Measurements from ENCODE around the gene RBM33. TPM values are rescaled to one million over a fixed set of nuclear protein-coding genes. Genes with fewer than 3 reads are reported as not detected.

The RBM33 gene
- polyA plus RNA-seq, 1 donor (not counting 4 experiments of a cell fraction or from before 2014, with no cell fraction given): 8.9 TPM

GRCh38 chr7:155727616-155728015 is 83.2 kb downstream of the RBM33 start:
- H3K4me1 ChIP-seq (ENCODE audit: control insufficient read depth, extremely low read depth, insufficient read depth, low read length): peaks cover 18% of the 10 kb centered on the region
- no peak for DNase-seq (ENCODE audit: low read depth, low spot score)
- H3K79me2 ChIP-seq (ENCODE audit: control insufficient read depth, insufficient read depth, low read length): peaks cover 7% of the 10 kb centered on the region
- TF ChIP-seq EZH2 (IDR thresholded peaks at IDR 0.05; ENCODE audit: low read length) (no peak), CTCF (optimal IDR thresholded peaks at IDR 0.05 in 1 of 3, IDR thresholded peaks at IDR 0.05 in 1 of 3, conservative IDR thresholded peaks at IDR 0.05 in 1 of 3; ENCODE audit: extremely low read depth in 1 of 3, insufficient read depth in 2 of 3, low read length in 3 of 3) (no peak)
- no peak for FAIRE-seq
- H3K9ac ChIP-seq (ENCODE audit: control insufficient read depth, extremely low read depth, insufficient read depth, low read length): no peak overlapping the region
- H3K4me2 ChIP-seq (ENCODE audit: control insufficient read depth, extremely low read depth, insufficient read depth, low read depth, low read length): no peak overlapping the region
- H3K27me3 ChIP-seq (ENCODE audit: control insufficient read depth, extremely low read depth, insufficient read depth, low read length): no peaks in the 10 kb centered on the region
- H3K36me3 ChIP-seq (ENCODE audit: control insufficient read depth in 2 of 2, extremely low read depth in 1 of 2, insufficient read depth in 2 of 2, low read length in 2 of 2): peaks cover 0 to 7% of the 10 kb centered on the region in 2 experiments
- H3K4me3 ChIP-seq (ENCODE audit: control insufficient read depth in 2 of 3, extremely low read depth in 1 of 3, insufficient read depth in 2 of 3, low read depth in 1 of 3, low read length in 3 of 3): no peak overlapping the region
- H4K20me1 ChIP-seq (ENCODE audit: control insufficient read depth, extremely low read depth, insufficient read depth, low read length): no peaks in the 10 kb centered on the region
- no peak overlapping the region for H3K27ac ChIP-seq (ENCODE audit: control insufficient read depth, insufficient read depth, low read length)
- dilution Hi-C loops (cut with MboI; ENCODE audit: extremely low pct_ligation_motif_present, low sequenced_read_pairs): loop anchor here (25.0 kb wide), 1 partner anchor 140 kb away; no protein-coding TSS in a partner anchor
- no peaks in the 10 kb centered on the region for H3K9me1 ChIP-seq (ENCODE audit: control insufficient read depth, extremely low read depth, insufficient read depth, low read length)
- no peak overlapping the region for H2AFZ ChIP-seq (ENCODE audit: control insufficient read depth, low read length)
- no peaks in the 10 kb centered on the region for H3K9me3 ChIP-seq (ENCODE audit: control insufficient read depth, low read depth, low read length)

GRCh38 chr7:155728116-155728515 is 83.7 kb downstream of the RBM33 start:
- DNase-seq (ENCODE audit: low read depth, low spot score) (no peak), FAIRE-seq (no peak)
- TF ChIP-seq CTCF (optimal IDR thresholded peaks at IDR 0.05 in 1 of 3, IDR thresholded peaks at IDR 0.05 in 1 of 3, conservative IDR thresholded peaks at IDR 0.05 in 1 of 3; ENCODE audit: extremely low read depth in 1 of 3, insufficient read depth in 2 of 3, low read length in 3 of 3) (no peak), EZH2 (IDR thresholded peaks at IDR 0.05; ENCODE audit: low read length) (no peak)
- Histone ChIP-seq H3K4me1 (ENCODE audit: control insufficient read depth, extremely low read depth, insufficient read depth, low read length) (peaks cover 18% of the 10 kb centered on the region), H2AFZ (ENCODE audit: control insufficient read depth, low read length) (no peak overlapping the region), H4K20me1 (ENCODE audit: control insufficient read depth, extremely low read depth, insufficient read depth, low read length) (no peaks in the 10 kb centered on the region), H3K27me3 (ENCODE audit: control insufficient read depth, extremely low read depth, insufficient read depth, low read length) (no peaks in the 10 kb centered on the region), H3K4me2 (ENCODE audit: control insufficient read depth, extremely low read depth, insufficient read depth, low read depth, low read length) (no peak overlapping the region), H3K79me2 (ENCODE audit: control insufficient read depth, insufficient read depth, low read length) (peaks cover 7% of the 10 kb centered on the region), H3K4me3 (ENCODE audit: control insufficient read depth in 2 of 3, extremely low read depth in 1 of 3, insufficient read depth in 2 of 3, low read depth in 1 of 3, low read length in 3 of 3) (no peak overlapping the region), H3K9me3 (ENCODE audit: control insufficient read depth, low read depth, low read length) (no peaks in the 10 kb centered on the region), H3K9ac (ENCODE audit: control insufficient read depth, extremely low read depth, insufficient read depth, low read length) (no peak overlapping the region), H3K9me1 (ENCODE audit: control insufficient read depth, extremely low read depth, insufficient read depth, low read length) (no peaks in the 10 kb centered on the region), H3K36me3 (ENCODE audit: control insufficient read depth in 2 of 2, extremely low read depth in 1 of 2, insufficient read depth in 2 of 2, low read length in 2 of 2) (peaks cover 0 to 8% of the 10 kb centered on the region in 2 experiments), H3K27ac (ENCODE audit: control insufficient read depth, insufficient read depth, low read length) (no peak overlapping the region)
- dilution Hi-C loops (cut with MboI; ENCODE audit: extremely low pct_ligation_motif_present, low sequenced_read_pairs): loop anchor here (25.0 kb wide), 1 partner anchor 141 kb away; no protein-coding TSS in a partner anchor
